Dedifferentiated amniotic fluid mesenchymal stem cell (primary cell): ENCODE results near the gene CRTC3.
"Not testable (repeated sequence)": the region's sequence is repeated elsewhere in the genome, so short reads cannot be mapped to it uniquely, and the experiment has no call there.

Experiments used
- DNase-seq: peaks from one replicate; pipeline ENCODE4 v3.0.0-alpha.2; 2016; ENCODE audit errors: extremely low spot score

The CRTC3 gene

GRCh38 chr15:90529371-90530249 lies at the start of gene CRTC3:
TSS of gene CRTC3 (plus strand) at chr15:90529923. CDS start at chr15:90530072, 149 bp downstream.
- DNase-seq: peak; percentile 40

GRCh38 chr15:90481023-90481422 lies 48.7 kb upstream of the CRTC3 start:
- DNase-seq: no peak

GRCh38 chr15:90482124-90483011 lies 47.4 kb upstream of the CRTC3 start:
- peak; percentile 55 for DNase-seq

- DNase-seq: no peak
These were observed 46.8 kb upstream of the CRTC3 start for GRCh38 chr15:90483012-90483307.

- DNase-seq: no peak
These were observed 46.1 kb upstream of the CRTC3 start for GRCh38 chr15:90483637-90484036.

GRCh38 chr15:90487186-90487585 lies 42.5 kb upstream of the CRTC3 start:
- DNase-seq: no peak

- no peak for DNase-seq
These were observed 40.2 kb upstream of the CRTC3 start for GRCh38 chr15:90489514-90489913.

GRCh38 chr15:90489944-90490343 lies 39.8 kb upstream of the CRTC3 start:
- DNase-seq: no peak

- DNase-seq: no peak
These were observed 36.1 kb upstream of the CRTC3 start for GRCh38 chr15:90493647-90494046.

- DNase-seq: no peak
These were observed 34.7 kb upstream of the CRTC3 start for GRCh38 chr15:90495067-90495466.

GRCh38 chr15:90496791-90497190 lies 32.9 kb upstream of the CRTC3 start:
- no peak for DNase-seq

GRCh38 chr15:90497376-90497775 lies 32.3 kb upstream of the CRTC3 start:
- no peak for DNase-seq

- no peak for DNase-seq
These were observed 31.8 kb upstream of the CRTC3 start for GRCh38 chr15:90497912-90498311.

- DNase-seq: no peak
These were observed 29.6 kb upstream of the CRTC3 start for GRCh38 chr15:90500171-90500570.

GRCh38 chr15:90501898-90502297 lies 27.8 kb upstream of the CRTC3 start:
- no peak for DNase-seq

- DNase-seq: not testable (repeated sequence)
These were observed 18.9 kb upstream of the CRTC3 start for GRCh38 chr15:90510781-90511180.

- not testable (repeated sequence) for DNase-seq
These were observed 18.5 kb upstream of the CRTC3 start for GRCh38 chr15:90511211-90511618.

- no peak for DNase-seq
These were observed 17.4 kb upstream of the CRTC3 start for GRCh38 chr15:90512276-90512675.

- DNase-seq: no peak
These were observed 16.7 kb upstream of the CRTC3 start for GRCh38 chr15:90512981-90513380.

- no peak for DNase-seq
These were observed 16.3 kb upstream of the CRTC3 start for GRCh38 chr15:90513448-90513847.

- DNase-seq: not testable (repeated sequence)
These were observed 15.8 kb upstream of the CRTC3 start for GRCh38 chr15:90513893-90514292.

GRCh38 chr15:90519688-90520087 lies 10.0 kb upstream of the CRTC3 start:
- DNase-seq: no peak

- DNase-seq: no peak
These were observed 9.4 kb upstream of the CRTC3 start for GRCh38 chr15:90520365-90520764.
